T47D (cell line): ENCODE results near the gene CA10.

Experiments used
- DNase-seq, 2 experiments: peaks; one replicate each; pipeline versions ENCODE4 v3.0.0 to v3.0.0-alpha.2; 2011 to 2012; ENCODE audit warnings: low read depth in 1 of 2, low spot score in 1 of 2
- JUND ChIP-seq: IDR thresholded peaks from 2 replicates; pipeline ENCODE4 v1.6.1; 2012; ENCODE audit warnings: low read depth
- in situ Hi-C: cut with HindIII; loops from 2 replicates; pipeline ENCODE4 v1.10.0; 2016; ENCODE audit warnings: low sequenced_read_pairs, low pct_unique_long_range_greater_than_20kb

CA10 gene

DNA sequence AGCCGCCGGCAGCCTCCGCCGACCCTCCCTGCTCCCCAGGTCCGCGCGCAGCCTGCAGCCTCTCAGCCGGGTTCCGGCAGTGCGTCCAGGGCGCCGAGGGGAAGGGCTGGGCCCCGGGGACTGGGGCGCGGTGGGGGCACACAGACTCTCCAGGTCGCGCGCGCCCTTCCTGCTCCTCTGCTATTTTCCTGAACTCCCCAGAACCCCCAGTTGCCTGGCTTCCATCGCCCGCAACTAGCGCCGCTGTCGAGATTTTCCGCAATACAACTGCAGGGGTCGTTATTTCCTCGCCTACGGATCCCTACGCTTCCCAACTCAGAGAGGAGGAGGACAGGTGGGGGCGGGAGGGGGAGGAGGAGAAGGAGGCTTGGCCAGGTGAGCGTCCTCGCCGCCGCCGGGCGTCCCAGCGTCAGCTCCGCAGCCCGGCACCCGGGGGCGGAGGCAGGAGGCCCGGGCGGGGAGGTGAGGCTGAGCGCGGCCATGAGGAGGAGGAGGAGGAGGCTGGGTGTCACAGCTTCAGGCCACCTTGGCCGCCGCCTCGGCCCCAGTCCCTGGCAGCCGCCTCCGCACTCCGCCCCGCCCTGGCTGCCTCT lies at the start of gene CA10:
Gene CA10 (minus strand): TSS at position 265 of the 593 bp plus-strand sequence.
- in situ Hi-C loops: no loop called here
- no peak for TF ChIP-seq JUND
- DNase-seq: no peak

DNA sequence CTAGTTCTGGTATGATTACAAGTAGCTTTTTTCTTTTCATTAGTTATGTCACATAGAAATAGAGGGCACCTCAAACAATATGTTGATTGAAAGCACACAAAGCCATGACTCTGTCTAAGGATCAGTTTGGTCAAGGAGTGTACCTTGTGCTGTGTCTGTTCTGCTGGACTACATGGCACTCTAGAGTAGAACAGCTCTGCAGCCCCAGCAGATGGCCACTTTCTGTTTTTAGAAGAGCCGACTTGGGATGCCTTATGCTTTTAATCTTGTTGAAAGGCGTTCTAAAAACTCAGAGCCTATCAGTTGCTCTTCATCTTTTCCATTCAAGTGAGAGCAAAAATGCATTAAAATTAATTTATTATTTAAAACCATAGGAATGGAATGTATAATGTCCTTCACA lies 49.3 kb upstream of the CA10 start:
- DNase-seq: no peak
- no peak for TF ChIP-seq JUND
- in situ Hi-C loops: no loop called here

DNA sequence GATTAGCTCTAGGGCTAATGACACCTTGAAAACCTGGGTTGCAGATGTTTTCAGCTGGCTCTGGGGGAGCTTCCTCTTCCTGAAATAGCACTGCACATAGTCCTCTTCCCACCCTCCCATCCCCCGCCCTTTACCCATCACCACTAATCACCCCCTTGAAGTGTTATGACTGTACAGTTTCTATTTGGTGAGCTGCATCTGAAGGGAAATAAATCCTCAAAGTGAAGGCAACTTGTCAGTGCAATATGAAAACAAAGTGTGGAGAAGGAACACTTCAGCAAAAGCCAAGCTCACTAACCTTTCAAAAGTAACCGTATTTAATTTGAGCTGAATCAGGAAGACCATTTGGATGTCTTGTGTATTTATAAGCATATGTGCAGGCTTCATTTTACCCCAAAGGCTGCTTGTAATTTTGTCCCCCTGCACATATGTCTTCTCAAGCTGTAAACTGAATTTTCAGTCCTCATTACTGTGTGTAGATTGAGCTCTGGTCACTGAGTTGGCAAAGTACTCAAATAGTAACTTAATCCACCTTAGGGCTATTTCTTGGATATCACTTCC lies 44.1 kb upstream of the CA10 start:
- DNase-seq: no peak
- in situ Hi-C loops: no loop called here
- TF ChIP-seq JUND: no peak

DNA sequence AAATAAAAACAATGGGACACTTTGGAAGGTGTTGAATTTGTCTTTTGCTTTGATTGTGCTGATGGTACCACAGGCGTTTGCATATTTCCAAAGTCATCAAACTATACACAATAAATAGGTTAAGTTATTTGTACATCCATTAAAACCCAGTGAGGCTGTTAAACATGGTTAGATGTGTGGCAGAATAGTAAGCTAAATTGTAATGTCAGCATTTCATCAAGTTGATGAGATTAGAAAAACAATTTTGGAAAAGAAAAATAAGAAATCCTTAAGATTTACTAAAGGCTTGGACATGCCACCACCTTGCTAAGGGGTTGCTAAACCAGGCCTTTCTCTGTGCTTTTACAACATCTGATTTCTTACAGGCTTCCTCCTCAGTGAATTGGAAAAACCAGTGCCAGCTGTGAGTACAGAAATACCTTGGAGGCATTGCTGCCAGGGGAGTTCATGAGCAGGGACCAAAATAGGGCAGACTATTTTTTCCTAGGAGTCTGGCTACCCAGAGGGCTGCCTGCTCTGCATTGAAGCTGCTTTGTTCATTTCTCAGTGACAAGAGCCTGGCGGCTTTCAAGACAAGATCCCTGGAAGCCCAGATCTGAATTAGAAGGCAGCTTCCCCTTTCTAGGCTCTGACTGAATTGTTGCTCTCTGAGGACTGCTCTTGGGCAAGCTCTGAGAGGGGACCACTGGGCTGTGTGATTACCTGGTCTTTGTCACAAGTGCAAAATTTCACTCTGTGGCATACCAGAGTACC lies 43.4 kb upstream of the CA10 start:
- TF ChIP-seq JUND: no peak
- no peak for DNase-seq
- in situ Hi-C loops: no loop called here

DNA sequence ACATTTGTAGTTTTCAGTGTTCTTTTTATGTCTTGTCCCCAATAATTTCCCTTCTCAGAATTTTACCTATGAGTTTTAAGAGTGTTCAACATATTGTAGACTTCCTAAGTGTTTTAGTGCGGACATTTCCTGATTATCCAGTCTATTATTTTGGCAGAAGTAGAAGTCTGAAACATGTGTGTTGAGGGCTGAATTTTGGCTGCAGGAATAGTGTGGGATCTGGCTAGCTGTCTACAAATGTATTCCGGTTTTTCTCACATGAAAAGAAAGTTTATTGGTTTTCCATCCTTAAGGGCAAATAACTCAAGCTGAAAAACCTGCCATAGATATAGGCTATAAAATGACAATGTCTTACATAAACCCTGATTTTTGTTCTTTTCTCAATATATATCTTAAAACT lies 33.0 kb upstream of the CA10 start:
- no peak for TF ChIP-seq JUND
- in situ Hi-C loops: no loop called here

DNA sequence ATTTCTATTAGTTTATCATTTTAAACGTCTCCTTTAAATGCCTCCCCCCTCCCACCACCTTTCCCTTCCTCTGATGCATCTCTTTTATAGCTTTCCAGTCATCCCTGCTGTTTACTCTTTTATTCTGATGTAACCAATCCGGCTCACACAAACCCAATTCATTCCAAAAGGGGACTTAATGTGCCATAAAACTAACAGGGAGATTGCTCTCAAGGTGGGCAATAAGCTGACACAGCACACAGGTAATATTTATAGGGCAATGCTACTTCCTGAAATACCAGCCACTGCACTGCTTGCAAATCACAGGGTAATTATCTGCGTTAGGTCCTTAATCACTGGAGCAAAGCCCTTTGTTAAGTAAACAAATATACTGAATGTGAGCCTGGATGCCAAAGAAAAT lies 23.3 kb upstream of the CA10 start:
- in situ Hi-C loops: no loop called here
- no peak for DNase-seq
- no peak for TF ChIP-seq JUND

More for the DNA sequence above, 33.0 kb upstream of the CA10 start:
- DNase-seq: no peak

DNA sequence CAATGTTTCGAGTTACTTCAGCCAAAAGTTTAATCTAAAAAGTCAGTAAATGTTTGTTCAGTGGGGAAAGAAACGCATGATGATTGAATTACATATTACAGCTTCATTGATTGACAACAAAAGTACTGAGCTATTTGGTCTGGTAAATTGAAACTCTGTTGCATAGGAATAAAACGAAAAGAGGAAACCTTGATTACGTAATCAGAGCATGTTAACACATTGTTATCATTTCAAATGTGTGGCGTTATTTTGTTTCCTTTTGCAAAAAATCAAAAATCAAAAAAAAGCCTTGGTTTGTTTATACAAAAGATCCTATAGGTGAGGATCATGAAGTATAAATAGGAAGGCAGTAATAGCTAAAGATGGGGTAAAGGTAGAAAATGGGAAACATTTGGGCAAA lies 19.5 kb upstream of the CA10 start:
- TF ChIP-seq JUND: no peak
- DNase-seq: no peak
- in situ Hi-C loops: no loop called here

DNA sequence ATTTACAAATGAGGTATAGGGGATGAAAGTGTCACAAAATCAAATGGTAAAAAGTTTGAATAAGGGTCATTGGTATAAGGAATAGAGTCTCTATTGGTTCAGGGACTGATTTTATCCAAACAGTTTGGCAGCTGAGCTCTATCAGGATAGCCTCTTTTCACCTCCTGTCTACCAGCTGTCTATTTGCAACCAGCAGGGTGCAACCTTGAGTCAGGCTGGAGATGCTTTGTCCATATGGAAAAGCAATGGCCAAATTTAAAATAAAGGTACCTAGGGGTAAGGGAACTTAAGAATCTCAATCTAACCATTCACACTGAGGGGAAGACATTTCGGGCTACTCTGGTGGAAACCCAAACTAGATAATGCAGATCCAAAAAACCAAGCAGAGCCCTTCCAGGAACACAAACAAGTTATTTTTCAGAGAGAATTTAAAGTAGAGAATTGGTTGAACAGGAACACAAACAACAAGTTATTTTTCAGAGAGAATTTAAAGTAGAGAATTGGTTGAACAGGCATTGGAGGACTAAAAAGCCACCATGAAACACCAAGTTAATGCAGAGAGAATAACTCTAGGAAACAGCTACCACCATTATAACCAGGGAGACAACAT lies 12.6 kb upstream of the CA10 start:
- in situ Hi-C loops: no loop called here
- TF ChIP-seq JUND: no peak
- DNase-seq: peak; percentile 41 to 45

DNA sequence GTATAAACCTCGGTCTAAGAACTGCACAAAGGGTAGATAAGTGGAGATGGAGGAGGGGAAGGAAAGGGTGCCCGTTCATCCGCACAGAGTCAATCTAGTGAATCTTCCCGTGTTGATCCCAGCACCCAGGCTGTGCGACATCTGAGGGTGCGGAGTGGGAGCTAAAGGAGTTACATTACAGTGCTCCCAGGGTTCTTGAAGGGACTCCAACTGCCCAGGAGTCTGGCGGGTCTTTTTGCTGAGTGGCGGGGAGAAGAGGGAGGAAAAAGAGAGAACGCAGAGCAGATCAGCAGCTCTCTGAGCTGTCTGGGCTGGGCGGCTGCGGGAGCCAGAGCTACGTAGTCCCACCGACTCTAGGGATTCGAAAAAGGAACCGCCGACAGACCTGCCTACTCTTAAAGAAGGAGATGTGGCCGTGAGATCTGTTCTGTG lies 1.6 kb upstream of the CA10 start:
- in situ Hi-C loops: no loop called here
- TF ChIP-seq JUND: no peak
- no peak for DNase-seq

DNA sequence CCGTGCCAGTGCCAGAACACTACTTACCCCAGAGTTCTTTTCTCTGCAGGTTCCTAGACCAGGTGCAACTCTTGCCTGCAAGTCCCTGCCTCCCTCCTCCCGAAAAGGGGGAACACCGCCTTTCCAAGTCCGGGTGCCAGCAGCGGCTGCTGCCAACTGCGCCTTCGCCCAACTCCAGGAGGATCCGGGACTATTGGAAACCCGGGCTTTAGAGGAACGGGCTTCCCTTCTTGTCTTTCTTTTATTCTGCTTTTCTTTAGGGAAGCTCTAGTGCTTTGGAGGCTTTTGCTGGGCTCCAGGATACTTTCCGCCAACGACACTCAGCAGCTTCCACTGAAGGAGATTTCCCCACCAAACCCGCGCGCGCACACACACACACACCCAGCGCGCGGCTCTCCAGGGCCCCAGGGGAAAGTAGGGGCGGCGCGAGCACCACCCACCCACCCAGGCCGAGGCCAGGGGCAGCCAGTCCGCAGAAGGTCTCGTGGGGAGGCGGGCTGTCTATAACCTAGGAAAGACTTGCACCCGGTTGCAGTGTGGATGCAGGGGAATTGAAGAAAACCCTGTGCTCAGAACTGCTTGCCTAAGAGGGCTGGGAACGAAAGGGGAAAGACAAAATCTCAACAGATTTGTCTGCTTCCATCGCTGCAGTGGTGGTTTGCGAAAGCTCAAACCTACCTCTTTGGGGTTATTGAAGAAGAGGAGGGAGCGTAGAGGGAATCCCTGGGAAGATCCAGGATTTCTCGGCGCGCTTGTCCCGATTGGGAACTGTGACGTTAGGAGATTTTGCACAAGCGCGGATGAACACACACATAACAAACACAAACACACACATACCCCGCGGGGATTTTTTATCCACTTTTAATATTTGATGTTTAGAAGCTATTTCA lies 977 bp upstream of the CA10 start:
- in situ Hi-C loops: no loop called here

DNA sequence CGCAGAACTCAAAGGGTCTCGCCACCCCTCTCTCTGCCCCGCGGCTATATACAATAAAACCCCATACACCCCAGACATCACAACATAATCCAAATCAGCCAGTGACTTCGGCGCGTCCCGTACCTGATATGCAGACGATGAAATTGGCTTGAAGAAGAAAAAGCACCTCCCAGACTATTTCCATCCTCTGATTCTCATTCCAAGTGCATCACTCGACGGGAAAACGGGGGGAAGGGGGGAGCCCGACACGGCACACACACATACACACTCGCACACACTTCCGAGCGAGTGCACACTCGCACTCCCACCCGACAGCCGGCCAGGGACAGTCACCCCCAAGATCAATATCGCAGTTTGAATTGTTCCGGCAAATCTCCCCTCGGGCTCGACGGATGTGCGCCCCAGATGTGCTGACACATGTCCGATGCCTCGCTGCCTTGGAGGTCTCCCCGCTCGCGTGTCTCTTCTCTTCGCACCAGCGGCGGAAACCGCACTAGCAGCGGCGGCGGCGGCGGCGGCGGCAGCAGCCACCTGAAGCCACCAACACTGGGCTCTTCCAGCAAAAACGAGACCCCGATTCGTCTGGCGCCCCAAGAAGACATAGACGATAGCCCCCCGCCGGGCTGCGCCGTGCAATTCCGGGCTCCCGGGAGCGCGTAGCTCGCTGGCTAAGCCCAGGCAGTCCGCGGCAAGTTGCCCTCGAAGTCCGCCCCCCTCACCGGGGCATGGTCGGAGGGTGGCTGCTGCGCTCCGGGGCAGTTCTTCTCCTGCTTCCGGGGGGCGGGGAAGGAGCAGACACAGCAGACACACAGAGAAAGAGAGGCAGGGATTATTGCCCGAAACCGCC lies 688 bp downstream of the CA10 start:
- in situ Hi-C loops: no loop called here
- no peak for TF ChIP-seq JUND
- DNase-seq: no peak

More for the DNA sequence above, 977 bp upstream of the CA10 start:
- DNase-seq: no peak
- TF ChIP-seq JUND: no peak
